Kidney epithelial cell (primary cell): ENCODE results near the gene SARS1. TPM values are rescaled to one million over a fixed set of nuclear protein-coding genes. Genes with fewer than 3 reads are reported as not detected.
"Not testable (repeated sequence)": the region's sequence is repeated elsewhere in the genome, so short reads cannot be mapped to it uniquely, and the experiment has no call there.

Experiments
- DNase-seq: peaks from one replicate; pipeline ENCODE4 v3.0.0-alpha.2; 2010; ENCODE audit warnings: low read depth
- H3K27me3 ChIP-seq: 2 replicates; pipeline ENCODE4 v1.6.0; 2011; ENCODE audit warnings: low read length; ENCODE audit not compliant: control insufficient read depth, insufficient read depth
- H3K36me3 ChIP-seq: 2 replicates; pipeline ENCODE4 v1.5.1; 2011; ENCODE audit warnings: low read length; ENCODE audit not compliant: control insufficient read depth, insufficient read depth
- H3K4me3 ChIP-seq: 2 replicates; pipeline ENCODE4 v1.5.1; 2011; ENCODE audit warnings: low read depth, mild to moderate bottlenecking, control low read depth, low read length
- total RNA-seq: library from RNA; depleted of rRNA; stranded (reverse); fragments of >200 nt; gene quantifications from 2 replicates; pipeline ENCODE4 v1.2.3, GENCODE V29; 2015
- TF ChIP-seq, protein P1 (sequence below): IDR thresholded peaks from 2 replicates; pipeline ENCODE4 v1.5.1; 2011; ENCODE audit warnings: mild to moderate bottlenecking, moderate library complexity, low read length, control low read depth, inconsistent platforms; ENCODE audit not compliant: insufficient read depth, poor library complexity, severe bottlenecking

Gene SARS1
- total RNA-seq, 1 donor from 2014 or later = 411 TPM

DNA sequence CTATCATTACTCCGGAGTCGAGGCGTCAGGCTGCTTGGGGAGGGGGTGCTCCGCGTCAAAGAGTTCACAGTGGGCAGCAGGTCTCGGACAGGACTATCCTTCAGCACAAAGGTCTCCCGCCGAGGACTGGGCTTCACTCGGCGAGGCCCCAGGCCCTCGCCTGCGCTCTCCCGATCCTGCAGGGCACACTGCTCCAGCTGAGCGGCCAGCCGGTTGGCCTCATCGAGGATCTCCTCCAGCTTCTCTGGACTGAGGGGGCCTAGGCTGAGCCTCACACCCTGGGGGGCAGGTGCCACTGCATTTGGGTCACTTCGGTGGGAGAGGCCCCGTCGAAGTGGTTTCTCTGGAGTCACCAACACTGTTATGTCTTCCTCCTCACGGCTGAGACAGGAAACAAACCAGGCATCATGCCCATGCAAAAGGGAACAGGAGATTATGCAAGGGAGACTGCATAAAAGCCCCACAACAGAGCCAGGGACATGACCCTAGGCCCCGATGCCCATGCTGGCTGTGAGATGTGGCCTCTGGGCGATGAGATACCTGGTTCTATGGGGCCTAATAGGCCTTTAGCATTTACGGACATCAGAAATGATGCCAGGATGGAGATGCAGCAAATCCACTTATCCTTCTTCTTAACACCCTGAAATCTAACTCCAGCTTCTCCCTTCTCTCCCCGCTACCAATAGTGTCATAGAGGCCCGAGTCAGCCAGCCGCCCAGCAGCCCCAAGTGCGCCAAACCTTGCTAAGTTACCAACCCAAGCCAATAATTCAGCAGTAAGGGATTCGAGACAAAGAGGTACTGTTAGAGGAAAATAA lies 68.2 kb downstream of the SARS1 start:
- DNase-seq = no peak
- H3K36me3 ChIP-seq = no peaks in the 10 kb centered on the region
- H3K27me3 ChIP-seq = no peaks in the 10 kb centered on the region
- TF ChIP-seq, protein P1, sequence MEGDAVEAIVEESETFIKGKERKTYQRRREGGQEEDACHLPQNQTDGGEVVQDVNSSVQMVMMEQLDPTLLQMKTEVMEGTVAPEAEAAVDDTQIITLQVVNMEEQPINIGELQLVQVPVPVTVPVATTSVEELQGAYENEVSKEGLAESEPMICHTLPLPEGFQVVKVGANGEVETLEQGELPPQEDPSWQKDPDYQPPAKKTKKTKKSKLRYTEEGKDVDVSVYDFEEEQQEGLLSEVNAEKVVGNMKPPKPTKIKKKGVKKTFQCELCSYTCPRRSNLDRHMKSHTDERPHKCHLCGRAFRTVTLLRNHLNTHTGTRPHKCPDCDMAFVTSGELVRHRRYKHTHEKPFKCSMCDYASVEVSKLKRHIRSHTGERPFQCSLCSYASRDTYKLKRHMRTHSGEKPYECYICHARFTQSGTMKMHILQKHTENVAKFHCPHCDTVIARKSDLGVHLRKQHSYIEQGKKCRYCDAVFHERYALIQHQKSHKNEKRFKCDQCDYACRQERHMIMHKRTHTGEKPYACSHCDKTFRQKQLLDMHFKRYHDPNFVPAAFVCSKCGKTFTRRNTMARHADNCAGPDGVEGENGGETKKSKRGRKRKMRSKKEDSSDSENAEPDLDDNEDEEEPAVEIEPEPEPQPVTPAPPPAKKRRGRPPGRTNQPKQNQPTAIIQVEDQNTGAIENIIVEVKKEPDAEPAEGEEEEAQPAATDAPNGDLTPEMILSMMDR = no peak
- peak overlapping the region; percentile 92 for H3K4me3 ChIP-seq

DNA sequence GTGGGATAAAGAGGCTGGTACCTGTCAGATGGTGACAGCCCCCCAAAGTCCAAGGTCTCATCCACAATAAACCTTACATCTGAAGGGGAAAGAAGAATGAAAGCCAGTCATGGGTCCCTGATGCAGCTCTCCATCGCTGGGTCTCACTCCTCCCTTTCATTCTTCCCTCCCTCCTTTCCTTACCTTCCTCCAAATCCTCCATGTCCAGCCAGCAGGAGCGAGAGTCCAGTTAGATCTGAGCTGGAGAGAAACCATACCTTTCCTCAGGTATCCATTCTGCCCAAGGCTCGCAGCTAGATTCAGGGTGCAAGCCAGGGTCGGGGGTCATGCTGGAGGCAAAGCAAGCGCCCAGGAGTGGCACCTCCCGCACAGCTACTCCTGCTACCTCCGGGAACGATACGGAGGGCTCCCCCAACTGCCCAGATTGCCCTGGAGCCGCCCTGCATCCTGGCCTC lies 68.8 kb downstream of the SARS1 start:
- Histone ChIP-seq H3K27me3 (no peaks in the 10 kb centered on the region), H3K4me3 (peak overlapping the region; percentile 92), H3K36me3 (no peaks in the 10 kb centered on the region)
- DNase-seq = no peak
- TF ChIP-seq, protein P1 = no peak

DNA sequence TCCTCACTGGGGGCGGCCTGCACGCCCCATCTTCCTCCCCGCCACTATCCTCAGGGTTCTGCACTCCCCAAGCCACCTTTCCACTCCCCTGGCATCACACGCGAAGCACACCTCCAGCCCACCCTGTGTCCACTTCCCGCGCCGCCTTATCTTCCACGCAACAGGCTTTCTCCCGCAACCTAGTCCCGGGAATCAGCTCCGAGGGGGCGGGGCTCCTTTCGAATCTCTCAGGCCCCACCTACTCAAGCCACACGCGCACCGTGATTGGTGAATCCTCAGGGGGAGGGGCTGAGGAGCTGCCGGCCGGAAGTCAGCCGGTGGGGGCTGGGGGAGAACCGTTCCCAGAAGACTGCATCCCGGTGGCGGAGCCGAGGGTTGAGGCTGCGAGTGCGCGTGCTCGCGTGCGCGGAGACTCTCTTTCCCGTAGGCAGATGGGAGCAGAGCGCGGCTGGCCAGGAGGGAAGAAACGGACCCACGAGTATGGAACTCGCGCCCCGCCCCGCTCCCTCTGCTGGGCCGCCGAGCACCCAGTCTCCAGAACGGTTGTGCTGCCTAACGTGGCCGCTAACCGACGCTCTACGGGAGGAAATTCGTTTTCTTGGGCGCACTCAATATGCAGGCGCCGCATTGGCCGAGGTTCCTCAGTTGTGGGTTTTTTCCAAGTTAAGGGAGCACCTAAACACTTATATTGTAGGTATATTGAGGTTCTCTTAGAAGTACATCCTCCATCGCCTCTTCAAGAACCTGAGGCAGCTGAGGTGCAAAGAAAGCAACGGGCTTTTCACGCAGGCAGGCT lies 69.4 kb downstream of the SARS1 start, which contains the start of gene PSRC1:
PSRC1 (minus strand) TSS at position 194 of the 796 bp plus-strand sequence.
- DNase-seq = peak; percentile 77

DNA sequence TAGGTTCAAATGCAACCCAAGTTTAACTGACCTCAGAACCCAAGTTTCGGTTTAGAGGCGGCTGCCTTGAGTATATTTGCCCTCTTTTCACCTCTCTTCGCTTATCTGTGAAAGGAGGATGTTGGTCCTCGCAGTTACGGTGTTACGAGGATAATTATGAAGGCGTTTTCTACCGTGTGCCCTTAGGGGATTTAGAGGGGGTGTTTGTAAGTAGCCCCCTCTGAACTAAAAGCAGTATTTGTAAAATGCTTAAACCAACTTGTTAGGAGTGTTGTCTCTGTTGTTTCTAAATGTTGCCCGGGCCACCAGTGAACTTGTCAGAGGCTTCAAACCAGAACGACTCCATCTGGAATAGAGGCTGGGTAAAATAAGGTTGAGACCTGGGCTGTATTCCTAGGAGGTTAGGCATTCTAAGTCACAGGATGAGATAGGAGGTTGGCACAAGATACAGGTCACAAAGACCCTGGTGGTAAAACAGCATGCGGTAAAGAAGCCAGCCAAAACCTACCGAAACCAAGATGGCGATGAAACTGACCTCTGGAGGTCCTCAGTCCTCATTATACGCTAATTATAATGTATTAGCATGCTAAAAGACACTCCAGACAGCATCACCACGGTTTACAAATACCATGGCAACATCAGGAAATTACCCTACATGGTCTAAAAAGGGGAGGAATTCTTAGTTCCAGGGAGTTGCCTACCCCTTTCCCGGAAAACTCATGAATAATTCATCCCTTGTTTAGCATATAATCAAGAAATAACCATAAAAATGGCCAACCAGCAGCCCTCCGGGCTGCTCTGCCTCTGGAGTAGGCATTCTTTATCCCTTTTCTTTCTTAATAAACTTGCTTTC lies 70.3 kb downstream of the SARS1 start:
- peak overlapping the region; percentile 92 for H3K4me3 ChIP-seq
- no peaks in the 10 kb centered on the region for H3K27me3 ChIP-seq
- H3K36me3 ChIP-seq = no peaks in the 10 kb centered on the region
- no peak for DNase-seq
- TF ChIP-seq, protein P1 = no peak

More for the DNA sequence above, 69.4 kb downstream of the SARS1 start, which contains the start of gene PSRC1:
- Histone ChIP-seq H3K4me3 (peak within 1 kb of the TSS; percentile 92), H3K36me3 (no peaks in the 10 kb centered on the region), H3K27me3 (no peaks in the 10 kb centered on the region)
- TF ChIP-seq, protein P1 = peak; percentile 65

DNA sequence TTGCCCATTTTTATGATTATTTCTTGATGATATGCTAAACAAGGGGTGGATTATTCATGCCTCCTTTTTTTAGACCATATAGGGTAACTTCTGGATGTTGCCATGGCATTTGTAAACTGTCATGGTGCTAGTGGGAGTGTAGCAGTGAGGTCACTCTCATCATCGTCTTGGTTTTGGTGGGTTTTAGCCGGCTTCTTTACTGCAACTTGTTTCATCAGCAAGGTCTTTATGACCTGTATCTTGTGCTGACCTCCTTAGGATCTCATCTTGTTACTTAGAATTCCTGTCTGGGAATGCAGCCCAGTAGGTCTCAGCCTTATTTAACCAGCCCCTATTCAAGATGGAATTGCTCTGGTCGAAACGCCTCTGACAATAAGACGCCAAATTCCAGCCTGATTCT lies 73.0 kb downstream of the SARS1 start:
- not testable (repeated sequence) for DNase-seq, H3K4me3 ChIP-seq, H3K27me3 ChIP-seq, H3K36me3 ChIP-seq

Other genes with a start within 250 kb of the SARS1 start
- 10.1 and 11.5 TPM in 2 replicates for gene WDR47, start 171.8 kb upstream of the SARS1 start, total RNA-seq
- gene TAF13, start 137.9 kb upstream of the SARS1 start, total RNA-seq = 41.4 and 55.0 TPM in 2 replicates
- gene TMEM167B, start 123.2 kb upstream of the SARS1 start, total RNA-seq = 20.1 and 20.4 TPM in 2 replicates
- 0.08 TPM in 1 of 2 replicates, not detected in the other for gene ELAPOR1, start 99.8 kb upstream of the SARS1 start, total RNA-seq
- 18.1 and 19.4 TPM in 2 replicates for gene CELSR2, start 35.6 kb downstream of the SARS1 start, total RNA-seq
- gene PSRC1, start 69.2 kb downstream of the SARS1 start, total RNA-seq = 5.5 and 8.2 TPM in 2 replicates
- gene MYBPHL, start 93.1 kb downstream of the SARS1 start, total RNA-seq = not detected in 2 replicates
- gene SORT1, start 184.0 kb downstream of the SARS1 start, total RNA-seq = 63.5 and 65.2 TPM in 2 replicates
- gene PSMA5, start 212.5 kb downstream of the SARS1 start, total RNA-seq = 65.7 and 73.7 TPM in 2 replicates